Brain microvascular endothelial cell (primary cell): ENCODE data around the gene EPAS1.

Source experiments
- DNase-seq: peaks from one replicate; pipeline ENCODE4 v3.0.0-alpha.2; 2020
- H3K27ac ChIP-seq: fragments of 250-450 bp; sonication (Bioruptor Pico); 2 replicates; pipeline ENCODE4 v1.5.1; 2020; ENCODE audit warnings: mild to moderate bottlenecking, moderate library complexity
- H3K27me3 ChIP-seq: fragments of 250-450 bp; sonication (Bioruptor Pico); replicated peaks from 2 replicates; pipeline ENCODE4 v1.5.1; 2020; ENCODE audit warnings: mild to moderate bottlenecking
- H3K36me3 ChIP-seq: fragments of 250-450 bp; sonication (Bioruptor Pico); replicated peaks from 2 replicates; pipeline ENCODE4 v1.5.1; 2020; ENCODE audit warnings: mild to moderate bottlenecking
- H3K4me3 ChIP-seq: 2 replicates; pipeline ENCODE4 v1.5.1; 2011; ENCODE audit warnings: low read depth, mild to moderate bottlenecking, control low read depth, low read length, moderate library complexity
- CTCF ChIP-seq: IDR thresholded peaks from 2 replicates; pipeline ENCODE4 v1.5.1; 2011; ENCODE audit warnings: low read depth, mild to moderate bottlenecking, moderate library complexity, low read length, control low read depth, inconsistent platforms; ENCODE audit errors: missing control alignments
- in situ Hi-C: cut with HindIII; loops from 2 replicates; pipeline ENCODE4 v1.10.0; 2017; ENCODE audit warnings: low sequenced_read_pairs, low pct_ligation_motif_present

The EPAS1 gene

GRCh38 chr2:46308081-46308480 lies 10.9 kb downstream of the EPAS1 start:
- no peaks in the 10 kb centered on the region for H3K36me3 ChIP-seq
- no peak for TF ChIP-seq CTCF
- no peak overlapping the region for H3K27ac ChIP-seq
- H3K4me3 ChIP-seq: no peak overlapping the region
- DNase-seq: no peak
- in situ Hi-C loops: no loop called here
- H3K27me3 ChIP-seq: no peaks in the 10 kb centered on the region

DNA sequence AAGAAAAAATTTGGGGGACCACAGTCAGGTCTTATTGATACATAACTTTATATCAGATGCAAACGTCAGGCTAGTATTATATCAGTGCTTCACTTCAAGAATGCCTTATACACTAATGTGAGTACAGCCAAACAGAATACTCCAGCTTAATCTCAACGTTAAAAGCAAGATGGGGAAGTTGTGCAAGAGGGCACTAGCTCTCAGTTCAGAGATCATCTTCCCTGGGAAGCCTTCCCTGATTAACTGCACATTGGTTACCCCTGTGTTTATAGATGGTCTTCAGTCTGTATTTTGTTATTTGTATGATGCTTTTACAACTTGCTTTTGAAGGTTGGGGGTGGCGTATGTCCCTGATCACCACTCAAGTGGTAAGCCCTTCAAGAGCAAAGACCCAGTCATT lies 11.4 kb downstream of the EPAS1 start:
- in situ Hi-C loops: no loop called here
- H3K27me3 ChIP-seq: no peaks in the 10 kb centered on the region
- no peak for TF ChIP-seq CTCF
- H3K36me3 ChIP-seq: no peaks in the 10 kb centered on the region
- no peak for DNase-seq
- H3K4me3 ChIP-seq: no peak overlapping the region
- no peak overlapping the region for H3K27ac ChIP-seq

DNA sequence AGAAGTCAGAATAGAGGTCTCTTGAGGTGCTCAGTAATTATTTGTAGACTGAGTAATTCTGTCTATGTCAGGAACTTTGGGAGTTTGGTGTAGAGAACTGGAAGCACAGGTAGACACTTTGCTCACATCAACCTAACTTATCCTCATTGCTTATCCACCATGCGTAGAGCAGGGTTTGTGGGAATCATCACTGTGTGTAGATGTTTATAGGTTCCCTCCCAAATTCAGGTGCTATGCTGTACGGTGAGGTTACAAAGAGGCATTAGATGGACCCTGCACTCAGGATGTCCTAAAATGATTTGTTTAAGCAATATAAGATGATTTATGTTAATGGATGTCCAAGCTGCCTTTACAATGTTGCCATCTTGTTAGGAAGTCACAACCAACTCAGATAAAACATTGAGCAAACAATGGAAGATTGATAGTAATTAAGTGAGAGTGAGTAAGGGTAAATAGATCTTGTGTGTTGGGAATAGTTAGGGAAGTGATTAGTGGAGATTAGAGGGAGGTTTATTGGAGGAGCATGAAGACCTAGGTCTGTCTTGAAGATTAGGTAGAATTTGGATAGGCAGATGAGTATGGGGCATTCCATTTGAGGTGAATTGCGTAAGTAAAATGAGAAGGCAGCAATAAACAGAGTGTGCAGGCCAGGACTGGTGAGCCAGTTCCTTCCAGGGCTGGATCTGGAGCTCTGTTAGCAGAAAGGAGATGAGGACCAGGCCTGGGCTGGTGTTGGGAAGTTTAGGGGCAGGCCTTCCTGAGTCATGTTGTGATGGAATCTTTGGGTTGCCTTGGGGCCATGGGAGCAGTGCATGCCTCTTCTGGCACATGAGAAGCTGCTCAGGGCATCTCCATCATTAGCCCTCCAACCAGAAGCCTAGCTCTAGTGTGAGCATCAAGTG lies 12.1 kb downstream of the EPAS1 start:
- Histone ChIP-seq H3K27ac (no peak overlapping the region), H3K27me3 (no peaks in the 10 kb centered on the region), H3K4me3 (no peak overlapping the region), H3K36me3 (no peaks in the 10 kb centered on the region)
- DNase-seq: no peak
- TF ChIP-seq CTCF: no peak
- in situ Hi-C loops: no loop called here

GRCh38 chr2:46310446-46310845 lies 13.2 kb downstream of the EPAS1 start:
- Histone ChIP-seq H3K27me3 (no peaks in the 10 kb centered on the region), H3K36me3 (no peaks in the 10 kb centered on the region), H3K27ac (no peak overlapping the region), H3K4me3 (no peak overlapping the region)
- no peak for DNase-seq
- TF ChIP-seq CTCF: no peak
- in situ Hi-C loops: no loop called here

- TF ChIP-seq CTCF: no peak
- no peaks in the 10 kb centered on the region for H3K27me3 ChIP-seq
- H3K27ac ChIP-seq: peak overlapping the region; percentile 20
- DNase-seq: no peak
- in situ Hi-C loops: no loop called here
- no peaks in the 10 kb centered on the region for H3K36me3 ChIP-seq
- H3K4me3 ChIP-seq: no peak overlapping the region
Measured at GRCh38 chr2:46311651-46312223, 14.5 kb downstream of the EPAS1 start.

- DNase-seq: no peak
- in situ Hi-C loops: no loop called here
- TF ChIP-seq CTCF: no peak
- no peak overlapping the region for H3K4me3 ChIP-seq
- H3K36me3 ChIP-seq: no peaks in the 10 kb centered on the region
- no peak overlapping the region for H3K27ac ChIP-seq
- no peaks in the 10 kb centered on the region for H3K27me3 ChIP-seq
Measured at GRCh38 chr2:46313063-46313462, 15.9 kb downstream of the EPAS1 start.
